Duodenal mucosa (tissue), 2 donors: ENCODE results near the gene GRB2.
"Not testable (repeated sequence)": the region's sequence is repeated elsewhere in the genome, so short reads cannot be mapped to it uniquely, and the experiment has no call there.

Experiments
- H3K27ac ChIP-seq: one replicate; pipeline ENCODE4 v1.7.0; 2013; ENCODE audit warnings: low read depth, low read length
- H3K27me3 ChIP-seq, 2 donors: one replicate each; pipeline ENCODE4 v1.7.0; 2013; ENCODE audit warnings: low read length in 2 of 2, control low read depth in 1 of 2; ENCODE audit not compliant: insufficient read depth in 2 of 2, control insufficient read depth in 1 of 2
- H3K36me3 ChIP-seq, 2 donors: one replicate each; pipeline ENCODE4 v1.7.0; 2013; ENCODE audit warnings: low read length in 2 of 2, control low read depth in 1 of 2; ENCODE audit not compliant: insufficient read depth in 2 of 2, control insufficient read depth in 1 of 2
- H3K4me1 ChIP-seq, 2 donors: one replicate each; pipeline ENCODE4 v1.7.0; 2013; ENCODE audit warnings: low read length in 2 of 2, control low read depth in 1 of 2; ENCODE audit not compliant: insufficient read depth in 2 of 2, control insufficient read depth in 1 of 2
- H3K4me3 ChIP-seq, 2 donors: one replicate each; pipeline ENCODE4 v1.7.0; 2013; ENCODE audit warnings: low read length in 2 of 2, low read depth in 1 of 2
- H3K9ac ChIP-seq, 2 donors: one replicate each; pipeline ENCODE4 v1.7.0; 2013; ENCODE audit warnings: low read length in 2 of 2, low read depth in 1 of 2
- H3K9me3 ChIP-seq, 2 donors: one replicate each; pipeline ENCODE4 v1.7.0; 2013; ENCODE audit warnings: low read length in 2 of 2, control low read depth in 1 of 2; ENCODE audit not compliant: control insufficient read depth in 1 of 2

GRB2 gene

GRCh38 chr17:75388476-75389030 lies 16.9 kb downstream of the GRB2 start:
- Histone ChIP-seq H3K9ac (no peak overlapping the region), H3K27ac (no peak overlapping the region), H3K4me3 (no peak overlapping the region), H3K36me3 (peaks cover 0 to 6% of the 10 kb centered on the region in 2 donors), H3K4me1 (peaks cover 30 to 34% of the 10 kb centered on the region in 2 donors), H3K27me3 (no peaks in the 10 kb centered on the region), H3K9me3 (no peaks in the 10 kb centered on the region)

- Histone ChIP-seq H3K27me3 (no peaks in the 10 kb centered on the region), H3K9ac (no peak overlapping the region), H3K4me3 (no peak overlapping the region), H3K4me1 (peaks cover 30 to 33% of the 10 kb centered on the region in 2 donors), H3K36me3 (peaks cover 0 to 6% of the 10 kb centered on the region in 2 donors), H3K27ac (no peak overlapping the region), H3K9me3 (no peaks in the 10 kb centered on the region)
These were observed 17.7 kb downstream of the GRB2 start for GRCh38 chr17:75387771-75388170.

GRCh38 chr17:75386430-75386829 lies 19.0 kb downstream of the GRB2 start:
- no peak overlapping the region for H3K9ac ChIP-seq
- peaks cover 0 to 6% of the 10 kb centered on the region in 2 donors for H3K36me3 ChIP-seq
- H3K27ac ChIP-seq = no peak overlapping the region
- no peaks in the 10 kb centered on the region for H3K9me3 ChIP-seq
- H3K4me3 ChIP-seq = no peak overlapping the region
- H3K27me3 ChIP-seq = no peaks in the 10 kb centered on the region
- H3K4me1 ChIP-seq = peaks cover 27 to 29% of the 10 kb centered on the region in 2 donors

GRCh38 chr17:75384751-75385150 lies 20.7 kb downstream of the GRB2 start:
- no peak overlapping the region for H3K9ac ChIP-seq
- no peaks in the 10 kb centered on the region for H3K27me3 ChIP-seq
- no peaks in the 10 kb centered on the region for H3K9me3 ChIP-seq
- H3K27ac ChIP-seq = no peak overlapping the region
- H3K4me1 ChIP-seq = peaks cover 22 to 30% of the 10 kb centered on the region in 2 donors
- H3K36me3 ChIP-seq = peaks cover 0 to 6% of the 10 kb centered on the region in 2 donors
- no peak overlapping the region for H3K4me3 ChIP-seq

- H3K9ac ChIP-seq = no peak overlapping the region
- H3K4me1 ChIP-seq = peaks cover 22 to 32% of the 10 kb centered on the region in 2 donors
- H3K9me3 ChIP-seq = no peaks in the 10 kb centered on the region
- peaks cover 0 to 6% of the 10 kb centered on the region in 2 donors for H3K36me3 ChIP-seq
- H3K27me3 ChIP-seq = no peaks in the 10 kb centered on the region
- no peak overlapping the region for H3K27ac ChIP-seq
- no peak overlapping the region for H3K4me3 ChIP-seq
These were observed 21.7 kb downstream of the GRB2 start for GRCh38 chr17:75383842-75384195.

GRCh38 chr17:75380750-75381149 lies 24.7 kb downstream of the GRB2 start:
- H3K27ac ChIP-seq = no peak overlapping the region
- no peak overlapping the region for H3K4me3 ChIP-seq
- peaks cover 0 to 3% of the 10 kb centered on the region in 2 donors for H3K36me3 ChIP-seq
- H3K4me1 ChIP-seq = peaks cover 15 to 28% of the 10 kb centered on the region in 2 donors
- no peak overlapping the region for H3K9ac ChIP-seq
- no peaks in the 10 kb centered on the region for H3K27me3 ChIP-seq
- no peaks in the 10 kb centered on the region for H3K9me3 ChIP-seq

- no peaks in the 10 kb centered on the region for H3K27me3 ChIP-seq
These were observed 25.2 kb downstream of the GRB2 start for GRCh38 chr17:75380315-75380714.

GRCh38 chr17:75379426-75379825 lies 26.1 kb downstream of the GRB2 start:
- peaks cover 15 to 28% of the 10 kb centered on the region in 2 donors for H3K4me1 ChIP-seq
- not testable (repeated sequence) for H3K27me3 ChIP-seq, H3K9ac ChIP-seq, H3K4me3 ChIP-seq, H3K9me3 ChIP-seq, H3K36me3 ChIP-seq, H3K27ac ChIP-seq

More at GRCh38 chr17:75380315-75380714, 25.2 kb downstream of the GRB2 start:
- Histone ChIP-seq H3K4me3 (no peak overlapping the region), H3K27ac (no peak overlapping the region), H3K4me1 (peaks cover 15 to 28% of the 10 kb centered on the region in 2 donors), H3K9ac (no peak overlapping the region), H3K36me3 (peaks cover 0 to 3% of the 10 kb centered on the region in 2 donors), H3K9me3 (no peaks in the 10 kb centered on the region)

- peaks cover 0 to 14% of the 10 kb centered on the region in 2 donors for H3K4me1 ChIP-seq
- no peaks in the 10 kb centered on the region for H3K27me3 ChIP-seq
These were observed 32.2 kb downstream of the GRB2 start for GRCh38 chr17:75373280-75373679.

GRCh38 chr17:75371981-75372380 lies 33.5 kb downstream of the GRB2 start:
- Histone ChIP-seq H3K27ac (no peak overlapping the region), H3K27me3 (no peaks in the 10 kb centered on the region), H3K4me1 (peaks cover 0 to 14% of the 10 kb centered on the region in 2 donors), H3K4me3 (no peak overlapping the region), H3K9me3 (no peaks in the 10 kb centered on the region), H3K9ac (no peak overlapping the region), H3K36me3 (peaks cover 4% of the 10 kb centered on the region in 2 donors)

More at GRCh38 chr17:75373280-75373679, 32.2 kb downstream of the GRB2 start:
- no peak overlapping the region for H3K4me3 ChIP-seq
- peaks cover 4 to 8% of the 10 kb centered on the region in 2 donors for H3K36me3 ChIP-seq
- H3K27ac ChIP-seq = no peak overlapping the region
- no peak overlapping the region for H3K9ac ChIP-seq
- no peaks in the 10 kb centered on the region for H3K9me3 ChIP-seq
